Upper lobe of right lung (tissue), 1 donor: ENCODE results near the gene MUSTN1. TPM values are rescaled to one million over a fixed set of nuclear protein-coding genes. Genes with fewer than 3 reads are reported as not detected.
A peak's percentile ranks its signal among the peaks of the same experiment; 100 is the strongest.

Experiments used
- ATAC-seq: fragments of 200-7000 bp; cut with Tn5 transposase; one replicate; pipeline ENCODE4 v1.9.1; 2020; ENCODE audit warnings: mild to moderate bottlenecking, moderate library complexity
- DNase-seq: peaks from one replicate; pipeline ENCODE4 v3.0.0-alpha.2; 2020
- H3K27ac ChIP-seq: fragments of 200-600 bp; one replicate; pipeline ENCODE4 v1.8.0; 2022
- H3K27me3 ChIP-seq: fragments of 200-600 bp; one replicate; pipeline ENCODE4 v1.8.0; 2022; ENCODE audit warnings: mild to moderate bottlenecking
- H3K36me3 ChIP-seq: fragments of 200-600 bp; one replicate; pipeline ENCODE4 v1.8.0; 2022
- H3K4me1 ChIP-seq: fragments of 200-600 bp; one replicate; pipeline ENCODE4 v1.8.0; 2022
- H3K4me3 ChIP-seq: fragments of 200-600 bp; one replicate; pipeline ENCODE4 v1.8.0; 2022; ENCODE audit warnings: mild to moderate bottlenecking
- H3K9me3 ChIP-seq: fragments of 200-600 bp; one replicate; pipeline ENCODE4 v1.8.0; 2022
- CTCF ChIP-seq: fragments of 200-600 bp; IDR thresholded peaks from one replicate; pipeline ENCODE4 v1.8.0; 2022; ENCODE audit warnings: antibody characterized with exemption
- intact Hi-C: fragments of 100-400 bp; cut with DNase I; formaldehyde crosslinking; loops from one replicate; pipeline ENCODE4 v1.11.0; 2022
- total RNA-seq: library from RNA; stranded (reverse); fragmentation: NEBNext Ultra II Directional; extraction: Animal tissue kit (Norgen Biotek cat#: 25700); gene quantifications from one replicate; pipeline ENCODE4 v1.2.1, GENCODE V29; 2021
- donor health status: DM: no; HTN: yes; CAD: no; lungs with severe emphysema.

Gene MUSTN1
- total RNA-seq, 1 donor from 2014 or later = 5.4 TPM

DNA sequence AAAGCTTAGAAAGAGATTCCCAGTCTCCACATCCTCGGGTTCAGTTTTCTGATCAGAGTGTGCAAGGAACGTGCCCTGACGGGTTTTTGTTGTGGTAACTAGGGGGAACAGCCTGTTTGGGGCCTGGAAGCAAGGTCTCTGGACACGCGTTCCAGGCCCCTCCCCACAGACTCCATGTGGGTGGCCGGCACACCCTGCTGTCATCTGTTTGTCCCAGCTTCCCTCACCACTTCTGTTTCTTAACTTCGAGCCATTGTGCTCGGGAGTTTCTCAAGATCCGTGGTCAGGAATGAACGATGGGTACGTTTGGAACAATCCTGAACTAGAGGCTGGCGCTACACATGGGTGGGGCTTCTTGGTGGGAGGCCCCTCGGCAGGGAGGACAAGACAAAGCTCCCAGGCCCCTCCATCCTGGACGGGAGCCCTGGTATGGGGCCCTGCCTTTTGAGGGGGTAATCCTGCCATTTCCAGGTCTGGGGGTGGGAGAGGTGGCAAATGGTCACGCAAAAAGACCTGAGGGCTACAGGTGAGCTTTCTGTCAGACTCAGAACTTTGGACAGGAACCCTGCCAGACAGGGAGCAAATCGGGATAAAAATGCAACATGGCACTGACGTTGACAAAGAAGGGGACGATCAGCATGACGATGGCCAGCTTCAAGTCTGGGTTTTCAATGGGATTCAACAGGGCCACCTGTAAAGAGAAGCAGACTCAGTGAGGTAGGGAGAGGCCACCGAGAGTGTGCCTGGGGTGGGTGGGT, 8.5 kb upstream of the MUSTN1 start:
- H3K36me3 ChIP-seq = peaks cover 34% of the 10 kb centered on the region
- H3K27me3 ChIP-seq = no peaks in the 10 kb centered on the region
- H3K4me3 ChIP-seq = no peak overlapping the region
- intact Hi-C loops = no loop called here
- no peaks in the 10 kb centered on the region for H3K9me3 ChIP-seq
- ATAC-seq (peak; percentile 74), DNase-seq (peak; percentile 76)
- TF ChIP-seq CTCF = no peak
- peaks cover 33% of the 10 kb centered on the region for H3K4me1 ChIP-seq
- no peak overlapping the region for H3K27ac ChIP-seq

- no peak for TF ChIP-seq CTCF
- Histone ChIP-seq H3K27ac (no peak overlapping the region), H3K4me3 (no peak overlapping the region), H3K4me1 (peaks cover 33% of the 10 kb centered on the region), H3K27me3 (no peaks in the 10 kb centered on the region), H3K36me3 (peaks cover 25% of the 10 kb centered on the region), H3K9me3 (no peaks in the 10 kb centered on the region)
- ATAC-seq = peak; percentile 61
- DNase-seq = no peak
- intact Hi-C loops = no loop called here
These were observed 7.6 kb upstream of the MUSTN1 start for GRCh38 chr3:52842424-52842823.

- DNase-seq (no peak), ATAC-seq (no peak)
- no peak for TF ChIP-seq CTCF
- peaks cover 33% of the 10 kb centered on the region for H3K4me1 ChIP-seq
- no peaks in the 10 kb centered on the region for H3K9me3 ChIP-seq
- no peaks in the 10 kb centered on the region for H3K27me3 ChIP-seq
- H3K36me3 ChIP-seq = peaks cover 24% of the 10 kb centered on the region
- H3K4me3 ChIP-seq = no peak overlapping the region
- intact Hi-C loops = no loop called here
- no peak overlapping the region for H3K27ac ChIP-seq
These were observed 7.1 kb upstream of the MUSTN1 start for GRCh38 chr3:52841981-52842340.

GRCh38 chr3:52841211-52841980, 6.6 kb upstream of the MUSTN1 start:
- H3K27me3 ChIP-seq = no peaks in the 10 kb centered on the region
- H3K4me3 ChIP-seq = no peak overlapping the region
- DNase-seq (no peak), ATAC-seq (no peak)
- TF ChIP-seq CTCF = no peak
- no peaks in the 10 kb centered on the region for H3K9me3 ChIP-seq
- no peak overlapping the region for H3K27ac ChIP-seq
- peaks cover 27% of the 10 kb centered on the region for H3K36me3 ChIP-seq
- H3K4me1 ChIP-seq = peaks cover 33% of the 10 kb centered on the region
- intact Hi-C loops = no loop called here

- Histone ChIP-seq H3K4me3 (no peak overlapping the region), H3K4me1 (peaks cover 32% of the 10 kb centered on the region), H3K36me3 (peaks cover 33% of the 10 kb centered on the region), H3K9me3 (no peaks in the 10 kb centered on the region), H3K27ac (no peak overlapping the region), H3K27me3 (no peaks in the 10 kb centered on the region)
- intact Hi-C loops = no loop called here
- no peak for TF ChIP-seq CTCF
- ATAC-seq = no peak
- DNase-seq = no peak
These were observed 5.2 kb upstream of the MUSTN1 start for GRCh38 chr3:52839892-52840545.
